HepG2 (cell line): ENCODE data around the gene SLC2A10. TPM values are rescaled to one million over a fixed set of nuclear protein-coding genes. Genes with fewer than 3 reads are reported as not detected.

Experiments
- CHD4 ChIP-seq: fragments of 200-600 bp; sonication (generic); IDR thresholded peaks from 2 replicates; pipeline ENCODE4 v1.7.0; 2017; ENCODE audit warnings: mild to moderate bottlenecking, low read length, borderline replicate concordance
- ETV5 ChIP-seq: IDR thresholded peaks from 2 replicates; pipeline ENCODE4 v1.6.1; 2018; ENCODE audit warnings: missing biosample characterization, missing genetic modification reagents, inconsistent platforms, borderline replicate concordance
- EZH2 ChIP-seq: conservative IDR thresholded peaks from 2 replicates; pipeline ENCODE4 v1.6.1; 2012; ENCODE audit warnings: mild to moderate bottlenecking, low read depth, low read length, moderate library complexity
- GABPB1 ChIP-seq: IDR thresholded peaks from 2 replicates; pipeline ENCODE4 v1.6.1; 2016; ENCODE audit warnings: mild to moderate bottlenecking, missing genetic modification reagents, moderate library complexity, missing compliant biosample characterization
- RARA ChIP-seq: IDR thresholded peaks from 2 replicates; pipeline ENCODE4 v1.6.1; 2016; ENCODE audit warnings: missing genetic modification reagents, missing compliant biosample characterization
- RBFOX2 ChIP-seq: fragments of 200-400 bp; formaldehyde crosslinking; IDR thresholded peaks from 2 replicates; pipeline ENCODE4 v1.6.1; 2017; ENCODE audit warnings: low read depth, mild to moderate bottlenecking, low read length
- TEAD2 ChIP-seq: sonication (generic); formaldehyde crosslinking; IDR thresholded peaks from 2 replicates; pipeline ENCODE4 v1.9.0; 2021; ENCODE audit warnings: missing genetic modification reagents
- ZFP41 ChIP-seq: sonication (generic); formaldehyde crosslinking; IDR thresholded peaks from 2 replicates; pipeline ENCODE4 v1.4.0; 2020; ENCODE audit warnings: mild to moderate bottlenecking, missing genetic modification reagents, borderline replicate concordance
- ZIK1 ChIP-seq: sonication (generic); formaldehyde crosslinking; IDR thresholded peaks from 2 replicates; pipeline ENCODE4 v1.5.0; 2020; ENCODE audit warnings: mild to moderate bottlenecking, low read depth, missing genetic modification reagents, borderline replicate concordance
- ZNF138 ChIP-seq: sonication (generic); formaldehyde crosslinking; IDR thresholded peaks from 2 replicates; pipeline ENCODE4 v1.5.0; 2020; ENCODE audit warnings: mild to moderate bottlenecking, low read depth, missing genetic modification reagents
- ZNF207 ChIP-seq: fragments of 450-650 bp; IDR thresholded peaks from 2 replicates; pipeline ENCODE4 v1.6.1; 2016; ENCODE audit warnings: antibody characterized with exemption, borderline replicate concordance
- ZNF629 ChIP-seq: sonication (generic); formaldehyde crosslinking; conservative IDR thresholded peaks from 2 replicates; pipeline ENCODE4 v1.5.0; 2020; ENCODE audit warnings: missing genetic modification reagents
- polyA plus RNA-seq, 8 experiments: library from polyadenylated mRNA; depleted of rRNA in 3 of 8; stranded (reverse) in 7 of 8; unstranded in 1 of 8; fragments of >200 nt; fragmentation: Illumina TruSeq in 4 of 8; extraction: Trizol in 4 of 8; gene quantifications; 2 replicates each; pipeline versions ENCODE4 v1.2.1 to v1.2.3, GENCODE V29; 2011 to 2016; ENCODE audit warnings: low read depth in 4 of 8, missing spikeins in 1 of 8, mixed read lengths in 1 of 8; ENCODE audit not compliant: insufficient read depth in 1 of 8
- total RNA-seq, 5 experiments: library from RNA; depleted of rRNA; stranded (reverse); fragments of >200 nt; fragmentation: Illumina TruSeq; extraction: Trizol; gene quantifications; 2 replicates each; pipeline ENCODE4 v1.2.3, GENCODE V29; 2016; ENCODE audit warnings: low read depth in 1 of 5
- TF ChIP-seq, protein P1 (sequence below): sonication (generic); formaldehyde crosslinking; IDR thresholded peaks from 2 replicates; pipeline ENCODE4 v1.9.0; 2021; ENCODE audit warnings: mild to moderate bottlenecking, missing genetic modification reagents
- TF ChIP-seq, protein P2 (sequence below): sonication (generic); formaldehyde crosslinking; IDR thresholded peaks from 2 replicates; pipeline ENCODE4 v1.4.0; 2020; ENCODE audit warnings: missing genetic modification reagents, borderline replicate concordance
- TF ChIP-seq, protein P3 (sequence below): sonication (generic); formaldehyde crosslinking; IDR thresholded peaks from 2 replicates; pipeline ENCODE4 v1.4.0; 2020; ENCODE audit warnings: missing genetic modification reagents

The SLC2A10 gene
- total and polyA plus RNA-seq, 2 of the 13 experiments (the other 11 are each of a cell fraction or from before 2014, with no cell fraction given) = 16.0 to 18.4 TPM

DNA sequence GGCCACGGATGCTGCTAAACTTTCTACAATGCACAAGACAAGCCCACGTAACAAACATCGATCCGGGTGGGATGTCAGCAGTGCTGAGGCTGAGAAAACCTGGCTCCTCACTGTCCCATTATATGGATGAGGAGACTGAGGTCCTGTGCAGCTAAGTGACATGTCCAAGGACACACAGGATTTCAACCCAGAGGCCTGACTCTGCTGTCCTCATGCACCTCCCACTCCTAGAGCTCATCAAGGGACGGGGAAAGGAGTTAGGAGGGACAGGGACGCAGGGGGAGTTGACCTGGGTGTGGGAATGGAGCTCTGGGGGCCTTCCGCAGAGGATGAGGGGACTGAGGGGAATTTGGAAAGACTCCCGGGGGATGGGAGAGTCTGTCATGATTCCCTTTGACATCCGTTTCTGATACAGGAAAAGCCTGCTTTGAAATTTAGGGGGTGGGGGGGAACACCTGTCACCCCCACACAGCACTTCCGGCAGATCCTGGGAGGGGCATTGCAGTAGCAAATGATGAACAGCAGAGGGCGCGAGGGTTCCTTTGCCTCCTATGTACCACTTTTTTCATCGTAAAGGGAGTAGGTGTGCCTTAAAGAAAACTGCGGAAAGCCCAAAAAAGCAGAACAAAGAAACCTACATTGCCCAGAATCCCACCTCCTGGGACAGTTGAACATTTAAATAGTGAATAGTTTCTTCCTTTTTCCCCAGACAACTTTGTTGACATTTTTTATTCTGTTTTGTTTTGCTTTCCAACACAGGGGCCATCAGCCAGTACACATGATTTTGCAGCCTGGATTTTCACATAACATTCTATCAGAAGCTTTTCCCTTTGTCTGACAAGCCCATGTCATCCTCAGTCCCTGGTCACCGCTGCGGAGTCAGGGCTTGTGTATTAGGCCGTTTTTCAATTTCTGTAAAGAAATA is 48.6 kb downstream of the SLC2A10 start (continued):
- TF ChIP-seq, protein P1, sequence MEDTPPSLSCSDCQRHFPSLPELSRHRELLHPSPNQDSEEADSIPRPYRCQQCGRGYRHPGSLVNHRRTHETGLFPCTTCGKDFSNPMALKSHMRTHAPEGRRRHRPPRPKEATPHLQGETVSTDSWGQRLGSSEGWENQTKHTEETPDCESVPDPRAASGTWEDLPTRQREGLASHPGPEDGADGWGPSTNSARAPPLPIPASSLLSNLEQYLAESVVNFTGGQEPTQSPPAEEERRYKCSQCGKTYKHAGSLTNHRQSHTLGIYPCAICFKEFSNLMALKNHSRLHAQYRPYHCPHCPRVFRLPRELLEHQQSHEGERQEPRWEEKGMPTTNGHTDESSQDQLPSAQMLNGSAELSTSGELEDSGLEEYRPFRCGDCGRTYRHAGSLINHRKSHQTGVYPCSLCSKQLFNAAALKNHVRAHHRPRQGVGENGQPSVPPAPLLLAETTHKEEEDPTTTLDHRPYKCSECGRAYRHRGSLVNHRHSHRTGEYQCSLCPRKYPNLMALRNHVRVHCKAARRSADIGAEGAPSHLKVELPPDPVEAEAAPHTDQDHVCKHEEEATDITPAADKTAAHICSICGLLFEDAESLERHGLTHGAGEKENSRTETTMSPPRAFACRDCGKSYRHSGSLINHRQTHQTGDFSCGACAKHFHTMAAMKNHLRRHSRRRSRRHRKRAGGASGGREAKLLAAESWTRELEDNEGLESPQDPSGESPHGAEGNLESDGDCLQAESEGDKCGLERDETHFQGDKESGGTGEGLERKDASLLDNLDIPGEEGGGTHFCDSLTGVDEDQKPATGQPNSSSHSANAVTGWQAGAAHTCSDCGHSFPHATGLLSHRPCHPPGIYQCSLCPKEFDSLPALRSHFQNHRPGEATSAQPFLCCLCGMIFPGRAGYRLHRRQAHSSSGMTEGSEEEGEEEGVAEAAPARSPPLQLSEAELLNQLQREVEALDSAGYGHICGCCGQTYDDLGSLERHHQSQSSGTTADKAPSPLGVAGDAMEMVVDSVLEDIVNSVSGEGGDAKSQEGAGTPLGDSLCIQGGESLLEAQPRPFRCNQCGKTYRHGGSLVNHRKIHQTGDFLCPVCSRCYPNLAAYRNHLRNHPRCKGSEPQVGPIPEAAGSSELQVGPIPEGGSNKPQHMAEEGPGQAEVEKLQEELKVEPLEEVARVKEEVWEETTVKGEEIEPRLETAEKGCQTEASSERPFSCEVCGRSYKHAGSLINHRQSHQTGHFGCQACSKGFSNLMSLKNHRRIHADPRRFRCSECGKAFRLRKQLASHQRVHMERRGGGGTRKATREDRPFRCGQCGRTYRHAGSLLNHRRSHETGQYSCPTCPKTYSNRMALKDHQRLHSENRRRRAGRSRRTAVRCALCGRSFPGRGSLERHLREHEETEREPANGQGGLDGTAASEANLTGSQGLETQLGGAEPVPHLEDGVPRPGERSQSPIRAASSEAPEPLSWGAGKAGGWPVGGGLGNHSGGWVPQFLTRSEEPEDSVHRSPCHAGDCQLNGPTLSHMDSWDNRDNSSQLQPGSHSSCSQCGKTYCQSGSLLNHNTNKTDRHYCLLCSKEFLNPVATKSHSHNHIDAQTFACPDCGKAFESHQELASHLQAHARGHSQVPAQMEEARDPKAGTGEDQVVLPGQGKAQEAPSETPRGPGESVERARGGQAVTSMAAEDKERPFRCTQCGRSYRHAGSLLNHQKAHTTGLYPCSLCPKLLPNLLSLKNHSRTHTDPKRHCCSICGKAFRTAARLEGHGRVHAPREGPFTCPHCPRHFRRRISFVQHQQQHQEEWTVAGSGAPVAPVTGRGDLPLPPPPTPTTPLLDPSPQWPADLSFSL (CRISPR knock-in tag) = peak; percentile 52; the same call in 1 of the 2 replicates
- TF ChIP-seq ZNF207 (no peak), ETV5 (peak; percentile 86), TEAD2 (no peak), GABPB1 (CRISPR knock-in tag) (peak; percentile 65), EZH2 (no peak), ZFP41 (CRISPR knock-in tag) (0 out of 2 replicates have a peak, but pooled peaks have one; percentile 31), ZNF629 (peak; percentile 97), RARA (CRISPR knock-in tag) (no peak), ZIK1 (CRISPR knock-in tag) (no peak), ZNF138 (CRISPR knock-in tag) (no peak), CHD4 (peak; percentile 91), RBFOX2 (no peak)
- TF ChIP-seq, protein P2, sequence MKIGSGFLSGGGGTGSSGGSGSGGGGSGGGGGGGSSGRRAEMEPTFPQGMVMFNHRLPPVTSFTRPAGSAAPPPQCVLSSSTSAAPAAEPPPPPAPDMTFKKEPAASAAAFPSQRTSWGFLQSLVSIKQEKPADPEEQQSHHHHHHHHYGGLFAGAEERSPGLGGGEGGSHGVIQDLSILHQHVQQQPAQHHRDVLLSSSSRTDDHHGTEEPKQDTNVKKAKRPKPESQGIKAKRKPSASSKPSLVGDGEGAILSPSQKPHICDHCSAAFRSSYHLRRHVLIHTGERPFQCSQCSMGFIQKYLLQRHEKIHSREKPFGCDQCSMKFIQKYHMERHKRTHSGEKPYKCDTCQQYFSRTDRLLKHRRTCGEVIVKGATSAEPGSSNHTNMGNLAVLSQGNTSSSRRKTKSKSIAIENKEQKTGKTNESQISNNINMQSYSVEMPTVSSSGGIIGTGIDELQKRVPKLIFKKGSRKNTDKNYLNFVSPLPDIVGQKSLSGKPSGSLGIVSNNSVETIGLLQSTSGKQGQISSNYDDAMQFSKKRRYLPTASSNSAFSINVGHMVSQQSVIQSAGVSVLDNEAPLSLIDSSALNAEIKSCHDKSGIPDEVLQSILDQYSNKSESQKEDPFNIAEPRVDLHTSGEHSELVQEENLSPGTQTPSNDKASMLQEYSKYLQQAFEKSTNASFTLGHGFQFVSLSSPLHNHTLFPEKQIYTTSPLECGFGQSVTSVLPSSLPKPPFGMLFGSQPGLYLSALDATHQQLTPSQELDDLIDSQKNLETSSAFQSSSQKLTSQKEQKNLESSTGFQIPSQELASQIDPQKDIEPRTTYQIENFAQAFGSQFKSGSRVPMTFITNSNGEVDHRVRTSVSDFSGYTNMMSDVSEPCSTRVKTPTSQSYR = no peak
- TF ChIP-seq, protein P3, sequence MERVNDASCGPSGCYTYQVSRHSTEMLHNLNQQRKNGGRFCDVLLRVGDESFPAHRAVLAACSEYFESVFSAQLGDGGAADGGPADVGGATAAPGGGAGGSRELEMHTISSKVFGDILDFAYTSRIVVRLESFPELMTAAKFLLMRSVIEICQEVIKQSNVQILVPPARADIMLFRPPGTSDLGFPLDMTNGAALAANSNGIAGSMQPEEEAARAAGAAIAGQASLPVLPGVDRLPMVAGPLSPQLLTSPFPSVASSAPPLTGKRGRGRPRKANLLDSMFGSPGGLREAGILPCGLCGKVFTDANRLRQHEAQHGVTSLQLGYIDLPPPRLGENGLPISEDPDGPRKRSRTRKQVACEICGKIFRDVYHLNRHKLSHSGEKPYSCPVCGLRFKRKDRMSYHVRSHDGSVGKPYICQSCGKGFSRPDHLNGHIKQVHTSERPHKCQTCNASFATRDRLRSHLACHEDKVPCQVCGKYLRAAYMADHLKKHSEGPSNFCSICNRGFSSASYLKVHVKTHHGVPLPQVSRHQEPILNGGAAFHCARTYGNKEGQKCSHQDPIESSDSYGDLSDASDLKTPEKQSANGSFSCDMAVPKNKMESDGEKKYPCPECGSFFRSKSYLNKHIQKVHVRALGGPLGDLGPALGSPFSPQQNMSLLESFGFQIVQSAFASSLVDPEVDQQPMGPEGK (CRISPR knock-in tag) = peak; percentile 97
